HCT116 (cell line): ENCODE results near the gene SFXN4. TPM values are rescaled to one million over a fixed set of nuclear protein-coding genes. Genes with fewer than 3 reads are reported as not detected.

Experiments used
- ATAC-seq: fragments of 200-7000 bp; cut with Tn5 transposase; 2 replicates; pipeline ENCODE4 v1.9.1; 2020; ENCODE audit warnings: mild to moderate bottlenecking, moderate library complexity
- BruUV-seq: library from RNA; stranded (reverse); fragments of 400-500 nt; replicated peaks from 2 replicates; lab custom pipeline; 2021; lab: Mats Ljungman, UMichigan
- CTCF ChIA-PET: fragments of 300-600 bp; sonication (Branson Sonifier 250); formaldehyde crosslinking; loops from one replicate; lab custom pipeline; 2021; ENCODE audit warnings: antibody characterized with exemption; lab: Charles Lee
- POLR2A ChIA-PET: fragments of 300-600, 350-600 bp; sonication (Branson Sonifier 250); formaldehyde crosslinking; loops from one replicate; lab custom pipeline; 2021; ENCODE audit warnings: antibody characterized with exemption; lab: Charles Lee
- RAD21 ChIA-PET, 2 experiments: fragments of 300-600 bp; sonication (Branson Sonifier 250); formaldehyde crosslinking; loops; one replicate each; lab custom pipeline; 2023; ENCODE audit warnings: low total read pairs in 2 of 2; ENCODE audit not compliant: uncharacterized antibody in 2 of 2, unreplicated experiment in 2 of 2, low non-redundant PET in 1 of 2; lab: Charles Lee
- DNase-seq: peaks from one replicate; pipeline ENCODE4 v3.0.0-alpha.2; 2010; ENCODE audit warnings: low read depth, low spot score
- H2AFZ ChIP-seq: fragments of 200-600 bp; shearing (Covaris generic), sonication (generic); 2 replicates; pipeline ENCODE4 v1.6.1; 2017; ENCODE audit warnings: low read depth, mixed run types, mixed read lengths, antibody characterized with exemption, low read length; ENCODE audit not compliant: poor library complexity, severe bottlenecking
- H3K27ac ChIP-seq: 2 replicates; pipeline ENCODE4 v1.5.1; 2012; ENCODE audit warnings: low read depth, low read length
- H3K27me3 ChIP-seq: fragments of 200-600 bp; sonication (generic); 2 replicates; pipeline ENCODE4 v1.6.1; 2016; ENCODE audit warnings: mixed run types, low read length, mixed read lengths; ENCODE audit not compliant: insufficient read depth
- H3K36me3 ChIP-seq, 2 experiments: fragments of 200-500 bp in 1 of 2; fragments of 200-600 bp in 1 of 2; sonication (Bioruptor generic) in 1 of 2; sonication (generic) in 1 of 2; 2 replicates each; pipeline versions ENCODE4 v1.5.1 to v1.6.1; 2014 to 2016; ENCODE audit warnings: low read length in 2 of 2, inconsistent platforms in 1 of 2, mixed read lengths in 1 of 2, mixed run types in 1 of 2; ENCODE audit not compliant: insufficient read depth in 2 of 2, control insufficient read depth in 1 of 2
- H3K4me1 ChIP-seq, 2 experiments: fragments of 200-600 bp in 1 of 2; sonication (generic) in 1 of 2; 2 replicates each; pipeline versions ENCODE4 v1.5.1 to v1.6.1; 2012 to 2017; ENCODE audit warnings: low read length in 2 of 2, inconsistent platforms in 1 of 2, mild to moderate bottlenecking in 1 of 2, mixed read lengths in 1 of 2, mixed run types in 1 of 2, moderate library complexity in 1 of 2; ENCODE audit not compliant: insufficient read depth in 2 of 2, control insufficient read depth in 1 of 2
- H3K4me2 ChIP-seq: fragments of 200-600 bp; sonication (generic); 2 replicates; pipeline ENCODE4 v1.6.1; 2017; ENCODE audit warnings: mixed run types, low read length, mixed read lengths
- H3K4me3 ChIP-seq, 2 experiments: fragments of 200-600 bp in 1 of 2; sonication (generic) in 1 of 2; replicated peaks in 1 of 2; 2 replicates each; pipeline ENCODE4 v1.5.1; 2011 to 2016; ENCODE audit warnings: low read length in 2 of 2, control low read depth in 1 of 2, low read depth in 1 of 2, mild to moderate bottlenecking in 1 of 2, mixed read lengths in 1 of 2, mixed run types in 1 of 2
- H3K79me2 ChIP-seq: fragments of 200-600 bp; sonication (generic); 2 replicates; pipeline ENCODE4 v1.6.1; 2017; ENCODE audit warnings: mild to moderate bottlenecking, mixed run types, low read length, moderate library complexity, mixed read lengths; ENCODE audit not compliant: insufficient read depth
- H3K9ac ChIP-seq: fragments of 200-600 bp; sonication (generic); 2 replicates; pipeline ENCODE4 v1.6.1; 2016; ENCODE audit warnings: low read length, mixed read lengths
- H3K9me2 ChIP-seq: fragments of 200-600 bp; sonication (generic), shearing (Covaris generic); 2 replicates; pipeline ENCODE4 v1.6.1; 2017; ENCODE audit warnings: mixed run types, mild to moderate bottlenecking, moderate library complexity; ENCODE audit not compliant: insufficient read depth
- H3K9me3 ChIP-seq, 2 experiments: fragments of 200-500 bp in 1 of 2; fragments of 200-600 bp in 1 of 2; sonication (Bioruptor generic) in 1 of 2; sonication (generic) in 1 of 2; 2 replicates each; pipeline ENCODE4 v1.6.1; 2014 to 2017; ENCODE audit warnings: low read length in 2 of 2, mixed read lengths in 2 of 2, inconsistent platforms in 1 of 2, low read depth in 1 of 2, mild to moderate bottlenecking in 1 of 2, mixed run types in 1 of 2, moderate library complexity in 1 of 2; ENCODE audit not compliant: control insufficient read depth in 1 of 2, insufficient read depth in 1 of 2
- H4K20me1 ChIP-seq: fragments of 200-600 bp; sonication (generic), shearing (Covaris generic); 2 replicates; pipeline ENCODE4 v1.6.1; 2017; ENCODE audit warnings: mixed run types, mild to moderate bottlenecking, moderate library complexity; ENCODE audit not compliant: insufficient read depth
- EGR1 ChIP-seq: IDR thresholded peaks from 2 replicates; pipeline ENCODE4 v1.6.1; 2012; ENCODE audit warnings: low read depth
- ELF1 ChIP-seq: IDR thresholded peaks from 2 replicates; pipeline ENCODE4 v1.6.1; 2012; ENCODE audit warnings: low read depth, borderline replicate concordance
- EZH2phosphoT487 ChIP-seq: fragments of 200-600 bp; IDR thresholded peaks from 2 replicates; pipeline ENCODE4 v1.6.1; 2018; ENCODE audit warnings: antibody characterized with exemption, borderline replicate concordance
- FOSL1 ChIP-seq: IDR thresholded peaks from 2 replicates; pipeline ENCODE4 v1.6.1; 2012; ENCODE audit warnings: low read depth
- SP1 ChIP-seq: IDR thresholded peaks from 2 replicates; pipeline ENCODE4 v1.6.1; 2012; ENCODE audit warnings: low read depth
- SRF ChIP-seq: IDR thresholded peaks from 2 replicates; pipeline ENCODE4 v1.6.1; 2012; ENCODE audit warnings: low read depth
- ZNF274 ChIP-seq: fragments of 200-500 bp; sonication (Bioruptor generic); IDR thresholded peaks from 2 replicates; pipeline ENCODE4 v1.6.1; 2014; ENCODE audit warnings: mild to moderate bottlenecking, low read depth, low read length, inconsistent platforms
- intact Hi-C: fragments of 100-400 bp; cut with micrococcal nuclease; formaldehyde crosslinking; loops from 2 replicates; pipeline ENCODE4 v1.10.0; 2022
- total RNA-seq: library from RNA; stranded (reverse); gene quantifications from one replicate; pipeline ENCODE4 v1.2.1, GENCODE V29; 2021; ENCODE audit not compliant: unreplicated experiment
- TF ChIP-seq, protein P1 (sequence below): IDR thresholded peaks from 2 replicates; pipeline ENCODE4 v1.6.1; 2012; ENCODE audit warnings: low read depth
- TF ChIP-seq, protein P2 (sequence below), 3 experiments: fragments of 200-600 bp in 1 of 3; sonication (generic) in 1 of 3; IDR thresholded peaks in 2 of 3; conservative IDR thresholded peaks in 1 of 3; 2 replicates each; pipeline ENCODE4 v1.5.1; 2012 to 2017; ENCODE audit warnings: low read depth in 2 of 3, low read length in 2 of 3, antibody characterized with exemption in 1 of 3, borderline replicate concordance in 1 of 3, control low read depth in 1 of 3, mild to moderate bottlenecking in 1 of 3, mixed read lengths in 1 of 3, mixed run types in 1 of 3, moderate library complexity in 1 of 3; ENCODE audit not compliant: insufficient read depth in 1 of 3
- TF ChIP-seq, protein P3 (sequence below): IDR thresholded peaks from 2 replicates; pipeline ENCODE4 v1.6.1; 2011; ENCODE audit warnings: mild to moderate bottlenecking, low read length, moderate library complexity; ENCODE audit not compliant: insufficient replicate concordance; ENCODE audit errors: extremely low read depth
- TF ChIP-seq, protein P4 (sequence below): IDR thresholded peaks from 2 replicates; pipeline ENCODE4 v1.6.1; 2012

The SFXN4 gene
- total RNA-seq, 1 experiment from 2014 or later, result 58.2 TPM

DNA sequence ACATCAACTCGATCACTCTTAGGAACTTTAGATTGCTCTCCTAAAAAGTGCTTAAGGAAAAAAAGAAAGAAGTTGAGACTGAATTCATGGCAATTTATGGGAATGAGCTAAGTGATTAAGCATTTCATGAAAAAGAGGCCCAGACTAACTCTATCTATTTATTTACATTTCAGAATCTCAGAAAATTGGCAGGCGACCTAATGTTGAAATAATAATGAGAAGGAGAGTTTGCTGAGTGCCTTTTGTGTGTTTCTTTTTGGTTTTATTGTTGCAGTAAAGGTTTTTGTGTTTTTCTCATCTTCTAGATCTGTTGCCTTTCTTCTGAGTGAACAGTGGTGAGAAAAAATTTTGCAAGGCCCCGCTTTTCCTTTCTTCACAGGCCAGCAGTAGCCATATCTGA, 45.7 kb upstream of the SFXN4 start:
- Histone ChIP-seq H3K4me1 (peaks cover 17 to 26% of the 10 kb centered on the region in 2 experiments; a peak in 3 of 4 replicates), H2AFZ (no peak overlapping the region)
- ATAC-seq, result no peak
- no peak for TF ChIP-seq SP1
- TF ChIP-seq ELF1, result no peak
- TF ChIP-seq, protein P1, sequence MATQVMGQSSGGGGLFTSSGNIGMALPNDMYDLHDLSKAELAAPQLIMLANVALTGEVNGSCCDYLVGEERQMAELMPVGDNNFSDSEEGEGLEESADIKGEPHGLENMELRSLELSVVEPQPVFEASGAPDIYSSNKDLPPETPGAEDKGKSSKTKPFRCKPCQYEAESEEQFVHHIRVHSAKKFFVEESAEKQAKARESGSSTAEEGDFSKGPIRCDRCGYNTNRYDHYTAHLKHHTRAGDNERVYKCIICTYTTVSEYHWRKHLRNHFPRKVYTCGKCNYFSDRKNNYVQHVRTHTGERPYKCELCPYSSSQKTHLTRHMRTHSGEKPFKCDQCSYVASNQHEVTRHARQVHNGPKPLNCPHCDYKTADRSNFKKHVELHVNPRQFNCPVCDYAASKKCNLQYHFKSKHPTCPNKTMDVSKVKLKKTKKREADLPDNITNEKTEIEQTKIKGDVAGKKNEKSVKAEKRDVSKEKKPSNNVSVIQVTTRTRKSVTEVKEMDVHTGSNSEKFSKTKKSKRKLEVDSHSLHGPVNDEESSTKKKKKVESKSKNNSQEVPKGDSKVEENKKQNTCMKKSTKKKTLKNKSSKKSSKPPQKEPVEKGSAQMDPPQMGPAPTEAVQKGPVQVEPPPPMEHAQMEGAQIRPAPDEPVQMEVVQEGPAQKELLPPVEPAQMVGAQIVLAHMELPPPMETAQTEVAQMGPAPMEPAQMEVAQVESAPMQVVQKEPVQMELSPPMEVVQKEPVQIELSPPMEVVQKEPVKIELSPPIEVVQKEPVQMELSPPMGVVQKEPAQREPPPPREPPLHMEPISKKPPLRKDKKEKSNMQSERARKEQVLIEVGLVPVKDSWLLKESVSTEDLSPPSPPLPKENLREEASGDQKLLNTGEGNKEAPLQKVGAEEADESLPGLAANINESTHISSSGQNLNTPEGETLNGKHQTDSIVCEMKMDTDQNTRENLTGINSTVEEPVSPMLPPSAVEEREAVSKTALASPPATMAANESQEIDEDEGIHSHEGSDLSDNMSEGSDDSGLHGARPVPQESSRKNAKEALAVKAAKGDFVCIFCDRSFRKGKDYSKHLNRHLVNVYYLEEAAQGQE, result no peak
- TF ChIP-seq SRF, result no peak
- TF ChIP-seq ZNF274, result no peak
- TF ChIP-seq, protein P2, sequence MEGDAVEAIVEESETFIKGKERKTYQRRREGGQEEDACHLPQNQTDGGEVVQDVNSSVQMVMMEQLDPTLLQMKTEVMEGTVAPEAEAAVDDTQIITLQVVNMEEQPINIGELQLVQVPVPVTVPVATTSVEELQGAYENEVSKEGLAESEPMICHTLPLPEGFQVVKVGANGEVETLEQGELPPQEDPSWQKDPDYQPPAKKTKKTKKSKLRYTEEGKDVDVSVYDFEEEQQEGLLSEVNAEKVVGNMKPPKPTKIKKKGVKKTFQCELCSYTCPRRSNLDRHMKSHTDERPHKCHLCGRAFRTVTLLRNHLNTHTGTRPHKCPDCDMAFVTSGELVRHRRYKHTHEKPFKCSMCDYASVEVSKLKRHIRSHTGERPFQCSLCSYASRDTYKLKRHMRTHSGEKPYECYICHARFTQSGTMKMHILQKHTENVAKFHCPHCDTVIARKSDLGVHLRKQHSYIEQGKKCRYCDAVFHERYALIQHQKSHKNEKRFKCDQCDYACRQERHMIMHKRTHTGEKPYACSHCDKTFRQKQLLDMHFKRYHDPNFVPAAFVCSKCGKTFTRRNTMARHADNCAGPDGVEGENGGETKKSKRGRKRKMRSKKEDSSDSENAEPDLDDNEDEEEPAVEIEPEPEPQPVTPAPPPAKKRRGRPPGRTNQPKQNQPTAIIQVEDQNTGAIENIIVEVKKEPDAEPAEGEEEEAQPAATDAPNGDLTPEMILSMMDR (IDR thresholded peaks at IDR 0.05 in 2 of 3, conservative IDR thresholded peaks at IDR 0.05 in 1 of 3; ENCODE audit: borderline replicate concordance in 1 of 3, insufficient read depth in 1 of 3, low read depth in 2 of 3, low read length in 2 of 3), result no peak
- TF ChIP-seq, protein P3, sequence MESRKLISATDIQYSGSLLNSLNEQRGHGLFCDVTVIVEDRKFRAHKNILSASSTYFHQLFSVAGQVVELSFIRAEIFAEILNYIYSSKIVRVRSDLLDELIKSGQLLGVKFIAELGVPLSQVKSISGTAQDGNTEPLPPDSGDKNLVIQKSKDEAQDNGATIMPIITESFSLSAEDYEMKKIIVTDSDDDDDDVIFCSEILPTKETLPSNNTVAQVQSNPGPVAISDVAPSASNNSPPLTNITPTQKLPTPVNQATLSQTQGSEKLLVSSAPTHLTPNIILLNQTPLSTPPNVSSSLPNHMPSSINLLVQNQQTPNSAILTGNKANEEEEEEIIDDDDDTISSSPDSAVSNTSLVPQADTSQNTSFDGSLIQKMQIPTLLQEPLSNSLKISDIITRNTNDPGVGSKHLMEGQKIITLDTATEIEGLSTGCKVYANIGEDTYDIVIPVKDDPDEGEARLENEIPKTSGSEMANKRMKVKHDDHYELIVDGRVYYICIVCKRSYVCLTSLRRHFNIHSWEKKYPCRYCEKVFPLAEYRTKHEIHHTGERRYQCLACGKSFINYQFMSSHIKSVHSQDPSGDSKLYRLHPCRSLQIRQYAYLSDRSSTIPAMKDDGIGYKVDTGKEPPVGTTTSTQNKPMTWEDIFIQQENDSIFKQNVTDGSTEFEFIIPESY, result no peak
- no peak for TF ChIP-seq EGR1
- no peak for TF ChIP-seq EZH2phosphoT487
- TF ChIP-seq, protein P4, sequence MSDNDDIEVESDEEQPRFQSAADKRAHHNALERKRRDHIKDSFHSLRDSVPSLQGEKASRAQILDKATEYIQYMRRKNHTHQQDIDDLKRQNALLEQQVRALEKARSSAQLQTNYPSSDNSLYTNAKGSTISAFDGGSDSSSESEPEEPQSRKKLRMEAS, result no peak
- no peak for TF ChIP-seq FOSL1
- TF ChIP-seq, all 23 proteins: peak for 0
- ChIA-PET POLR2A (no interaction called here), CTCF (interaction anchor here (2.1 kb wide), 1 partner anchor 13 kb away, joined by 7 read pairs; no protein-coding TSS in a partner anchor), RAD21 (no interaction called here)
- no TSS peak for BruUV-seq
- no peaks in the 10 kb centered on the region for H3K79me2 ChIP-seq
- intact Hi-C loops, result no loop called here
- no peak overlapping the region for H3K27ac ChIP-seq
- no peaks in the 10 kb centered on the region for H3K36me3 ChIP-seq
- H3K9me3 ChIP-seq, result no peaks in the 10 kb centered on the region
- H4K20me1 ChIP-seq, result no peaks in the 10 kb centered on the region
- no peak overlapping the region for H3K4me2 ChIP-seq
- no peak overlapping the region for H3K4me3 ChIP-seq
- H3K9me2 ChIP-seq, result no peaks in the 10 kb centered on the region
- no peak overlapping the region for H3K9ac ChIP-seq
- H3K27me3 ChIP-seq, result no peaks in the 10 kb centered on the region
- no peak for DNase-seq
